GM12878 (cell line): Measurements from ENCODE around the gene POU6F2. TPM values are rescaled to one million over a fixed set of nuclear protein-coding genes. Genes with fewer than 3 reads are reported as not detected.

Experiments
- ATAC-seq: fragments of 200-7000 bp; cut with Tn5 transposase; 3 replicates; pipeline ENCODE4 v1.9.1; 2020; ENCODE audit warnings: mild to moderate bottlenecking, moderate library complexity
- BruUV-seq: library from RNA; stranded (reverse); fragments of 400-500 nt; replicated peaks from 2 replicates; lab custom pipeline; 2021; lab: Mats Ljungman, UMichigan
- CTCF ChIA-PET: fragments of 300-600 bp; sonication (Branson Sonifier 250); formaldehyde crosslinking; extraction: SDS; loops from one replicate; lab custom pipeline; 2021; ENCODE audit warnings: inconsistent platforms; lab: Yijun Ruan, JAX
- POLR2A ChIA-PET: fragments of 350-600 bp; formaldehyde crosslinking; extraction: SDS; loops from one replicate; lab custom pipeline; 2021; ENCODE audit warnings: inconsistent platforms; lab: Charles Lee
- RAD21 ChIA-PET: fragments of 300-600 bp; sonication (Branson Sonifier 250); formaldehyde crosslinking; loops from one replicate; lab custom pipeline; 2023; ENCODE audit warnings: antibody characterized with exemption; ENCODE audit not compliant: unreplicated experiment; lab: Charles Lee
- SMC1A ChIA-PET: fragments of 300-600 bp; sonication (Branson Sonifier 250); formaldehyde crosslinking; loops from one replicate; lab custom pipeline; 2023; ENCODE audit not compliant: unreplicated experiment, uncharacterized antibody; lab: Charles Lee
- DNase-seq: peaks from one replicate; pipeline ENCODE4 v3.0.0-alpha.2; 2011; ENCODE audit warnings: low read depth, low spot score
- FAIRE-seq: peaks from 3 replicates; lab custom pipeline; 2011; peaks lifted over from hg19 to GRCh38; lab: Jason Lieb, UNC
- H2AFZ ChIP-seq: 2 replicates; pipeline ENCODE4 v1.6.0; 2011; ENCODE audit warnings: low read depth, low read length, control low read depth; ENCODE audit not compliant: control insufficient read depth
- H3K27ac ChIP-seq: 2 replicates; pipeline ENCODE4 v1.5.1; 2011; ENCODE audit warnings: control low read depth; ENCODE audit not compliant: control insufficient read depth, insufficient read depth
- H3K27me3 ChIP-seq, 2 experiments: replicated peaks in 1 of 2; 2 replicates each; pipeline versions ENCODE4 v1.6.0 to v1.6.1; 2011; ENCODE audit warnings: low read length in 1 of 2; ENCODE audit not compliant: control insufficient read depth in 2 of 2, insufficient read depth in 2 of 2
- H3K36me3 ChIP-seq, 2 experiments: 2 replicates each; pipeline ENCODE4 v1.5.1; 2011; ENCODE audit warnings: low read length in 1 of 2; ENCODE audit not compliant: control insufficient read depth in 2 of 2, insufficient read depth in 2 of 2
- H3K4me1 ChIP-seq: 2 replicates; pipeline ENCODE4 v1.6.1; 2011; ENCODE audit warnings: mild to moderate bottlenecking, low read length, moderate library complexity, mixed read lengths; ENCODE audit not compliant: control insufficient read depth, insufficient read depth
- H3K4me2 ChIP-seq: 2 replicates; pipeline ENCODE4 v1.6.0; 2011; ENCODE audit warnings: control low read depth; ENCODE audit not compliant: control insufficient read depth, insufficient read depth
- H3K4me3 ChIP-seq: fragments of 200-600 bp; sonication (generic); 2 replicates; pipeline ENCODE4 v1.5.1; 2016
- H3K79me2 ChIP-seq: 2 replicates; pipeline ENCODE4 v1.6.0; 2011; ENCODE audit warnings: low read length; ENCODE audit not compliant: control insufficient read depth, insufficient read depth
- H3K9ac ChIP-seq: 2 replicates; pipeline ENCODE4 v1.8.0; 2011; ENCODE audit warnings: low read length, control low read depth, mixed read lengths; ENCODE audit not compliant: control insufficient read depth, insufficient read depth
- H3K9me3 ChIP-seq: replicated peaks from 3 replicates; pipeline ENCODE4 v1.5.1; 2011; ENCODE audit warnings: mild to moderate bottlenecking, low read length; ENCODE audit not compliant: control insufficient read depth, insufficient read depth
- H4K20me1 ChIP-seq: 2 replicates; pipeline ENCODE4 v1.6.0; 2011; ENCODE audit not compliant: control insufficient read depth, insufficient read depth
- BACH1 ChIP-seq: fragments of 450-650 bp; IDR thresholded peaks from 2 replicates; pipeline ENCODE4 v1.6.1; 2017; ENCODE audit warnings: mild to moderate bottlenecking, borderline replicate concordance
- HDAC2 ChIP-seq: fragments of 200-600 bp; sonication (generic); IDR thresholded peaks from 2 replicates; pipeline ENCODE4 v1.6.1; 2017
- IKZF1 ChIP-seq: fragments of 450-650 bp; conservative IDR thresholded peaks from 2 replicates; pipeline ENCODE4 v1.6.1; 2017; ENCODE audit warnings: antibody characterized with exemption, mild to moderate bottlenecking
- KLF5 ChIP-seq: fragments of 450-650 bp; IDR thresholded peaks from 2 replicates; pipeline ENCODE4 v1.6.1; 2014; ENCODE audit warnings: mild to moderate bottlenecking; ENCODE audit not compliant: partially characterized antibody
- RBBP5 ChIP-seq: fragments of 200-600 bp; sonication (generic); conservative IDR thresholded peaks from 2 replicates; pipeline ENCODE4 v1.6.1; 2016
- YBX1 ChIP-seq: fragments of 450-650 bp; IDR thresholded peaks from 2 replicates; pipeline ENCODE4 v1.6.1; 2016; ENCODE audit warnings: antibody characterized with exemption
- ZBED1 ChIP-seq: IDR thresholded peaks from 2 replicates; pipeline ENCODE4 v1.6.1; 2016; ENCODE audit warnings: borderline replicate concordance
- WGBS: methylation state at CpG from one replicate; pipeline ENCODE4 v1.1.6; 2016; ENCODE audit warnings: low lambda C conversion rate; ENCODE audit not compliant: insufficient replicate concordance, insufficient coverage; ENCODE audit errors: missing lambda C conversion rate; 5-methylcytosine and 5-hydroxymethylcytosine counted together
- in situ Hi-C: fragments of 300-500 bp; cut with MboI; formaldehyde crosslinking; loops from 9 replicates; pipeline ENCODE4 v1.14.3; 2018; ENCODE audit warnings: mixed read lengths
- intact Hi-C: fragments of 100-400 bp; cut with micrococcal nuclease; formaldehyde crosslinking; loops from one replicate; pipeline ENCODE4 v1.14.2; 2022; ENCODE audit not compliant: unreplicated experiment
- polyA plus RNA-seq, 11 experiments: library from polyadenylated mRNA; depleted of rRNA in 4 of 11; unstranded in 6 of 11; stranded (reverse) in 5 of 11; fragments of >200 nt; fragmentation: Nextera tagmentation in 4 of 11; fragmentation: Illumina TruSeq in 1 of 11; extraction: Ambion mirVana in 4 of 11; extraction: Trizol in 1 of 11; gene quantifications; 1 replicate in 1 of 11; 2 replicates in 10 of 11; pipeline versions ENCODE4 v1.2.1 to v1.2.3, GENCODE V29; 2011 to 2016; ENCODE audit warnings: inconsistent platforms in 2 of 11, missing spikeins in 2 of 11, low read depth in 1 of 11
- total RNA-seq, 4 experiments: library from RNA; depleted of rRNA in 3 of 4; stranded (reverse); fragments of >200 nt in 3 of 4; fragmentation: Illumina TruSeq in 1 of 4; extraction: Trizol in 1 of 4; gene quantifications; 2 replicates each; pipeline versions ENCODE4 v1.2.1 to v1.2.3, GENCODE V29; 2013 to 2021
- TF ChIP-seq, protein P1 (sequence below): IDR thresholded peaks from 2 replicates; pipeline ENCODE4 v1.6.1; 2011; ENCODE audit warnings: low read depth, mild to moderate bottlenecking, low read length, moderate library complexity, borderline replicate concordance; ENCODE audit errors: extremely low read depth
- TF ChIP-seq, protein P2 (sequence below): IDR thresholded peaks from 2 replicates; pipeline ENCODE4 v1.6.1; 2012; ENCODE audit warnings: low read depth, low read length, improper control_type of control experiment
- TF ChIP-seq, protein P3 (sequence below): IDR thresholded peaks from 2 replicates; pipeline ENCODE4 v1.6.1; 2012; ENCODE audit warnings: low read depth, low read length, improper control_type of control experiment
- TF ChIP-seq, protein P4 (sequence below): fragments of 450-650 bp; IDR thresholded peaks from 2 replicates; pipeline ENCODE4 v1.6.1; 2017; ENCODE audit warnings: mild to moderate bottlenecking, moderate library complexity

Gene POU6F2
- total and polyA plus RNA-seq, 10 of the 15 experiments (the other 5 are each of a cell fraction or from before 2014, with no cell fraction given) = 0.10 TPM; not detected in 9

DNA sequence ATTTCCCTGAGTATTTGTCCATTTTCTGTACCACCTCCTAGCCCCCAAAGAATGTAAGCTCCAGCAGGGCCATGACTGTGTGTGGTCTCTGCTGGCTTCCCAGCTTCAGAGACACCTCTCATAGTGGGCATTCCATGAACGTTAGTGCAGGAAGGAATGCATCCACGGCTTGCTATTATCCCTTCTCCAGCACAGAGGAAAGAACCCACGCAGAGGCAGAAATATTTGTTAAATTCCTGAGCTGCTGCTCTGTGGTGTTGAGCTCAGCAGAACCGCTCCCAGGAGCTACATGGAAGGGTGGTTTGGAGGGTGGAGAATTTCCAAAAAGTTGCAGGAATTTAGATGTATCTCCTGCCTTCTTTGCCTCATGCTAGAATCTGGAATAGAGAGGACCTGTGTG is 275.2 kb downstream of the POU6F2 start:
- ChIA-PET CTCF (no interaction called here), POLR2A (no interaction called here), SMC1A (interaction anchor here (0.9 to 1.2 kb wide), 2 partner anchors 30 to 203 kb away, joined by 3 to 4 read pairs; no protein-coding TSS in a partner anchor), RAD21 (interaction anchor here (0.7 kb wide), 1 partner anchor 279 kb away, joined by 3 read pairs; no protein-coding TSS in a partner anchor)
- intact Hi-C loops = no loop called here
- no peak overlapping the region for H3K4me2 ChIP-seq
- H3K9me3 ChIP-seq = no peaks in the 10 kb centered on the region
- no peak overlapping the region for H3K4me3 ChIP-seq
- TF ChIP-seq, protein P1, sequence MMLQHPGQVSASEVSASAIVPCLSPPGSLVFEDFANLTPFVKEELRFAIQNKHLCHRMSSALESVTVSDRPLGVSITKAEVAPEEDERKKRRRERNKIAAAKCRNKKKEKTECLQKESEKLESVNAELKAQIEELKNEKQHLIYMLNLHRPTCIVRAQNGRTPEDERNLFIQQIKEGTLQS = no peak
- no peak for TF ChIP-seq BACH1
- no peak for TF ChIP-seq HDAC2
- no peak for TF ChIP-seq YBX1
- TF ChIP-seq KLF5 = no peak
- TF ChIP-seq RBBP5 = no peak
- TF ChIP-seq ZBED1 = no peak
- TF ChIP-seq IKZF1 = no peak
- H4K20me1 ChIP-seq = no peaks in the 10 kb centered on the region
- H3K4me1 ChIP-seq = no peaks in the 10 kb centered on the region
- no peak for DNase-seq
- FAIRE-seq = no peak
- no peak overlapping the region for H2AFZ ChIP-seq
- no peaks in the 10 kb centered on the region for H3K27me3 ChIP-seq
- H3K36me3 ChIP-seq = no peaks in the 10 kb centered on the region
- no peak overlapping the region for H3K27ac ChIP-seq
- in situ Hi-C loops = no loop called here
- H3K79me2 ChIP-seq = no peaks in the 10 kb centered on the region
- 0% methylated on average over 4 of the region's 4 CpGs for WGBS
- ATAC-seq = no peak
- BruUV-seq = no TSS peak
- H3K9ac ChIP-seq = no peak overlapping the region

DNA sequence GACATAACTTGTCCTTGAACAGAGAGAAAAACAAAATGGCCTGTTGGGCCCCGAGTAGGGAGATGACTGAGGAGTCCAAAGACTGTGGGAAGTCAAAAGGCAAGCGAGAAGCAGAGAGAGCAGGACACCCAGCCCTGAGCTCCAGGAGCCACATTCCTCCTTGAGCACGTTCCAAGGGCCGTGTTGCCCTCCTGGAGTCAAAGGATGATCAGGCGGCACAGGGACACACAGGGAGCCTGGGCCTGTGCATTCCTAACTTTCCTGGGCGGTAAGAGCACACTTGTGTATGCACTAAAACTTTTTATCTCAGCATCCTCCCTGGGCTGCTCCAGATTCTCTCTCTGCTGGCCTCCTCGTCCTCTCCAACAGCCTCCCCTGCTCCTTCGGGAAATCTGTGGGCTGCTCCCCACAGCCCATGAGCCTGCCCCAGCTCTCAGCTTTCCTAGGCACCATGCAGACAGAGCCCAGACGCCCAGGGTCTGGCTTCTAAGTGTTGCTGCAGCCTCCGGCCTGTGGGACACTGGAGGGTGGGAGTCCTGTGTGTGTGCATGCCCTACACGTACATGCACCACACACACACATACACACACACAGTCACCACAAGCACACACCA is 281.8 kb downstream of the POU6F2 start:
- H3K79me2 ChIP-seq = no peaks in the 10 kb centered on the region
- DNase-seq (no peak), ATAC-seq (no peak), FAIRE-seq (no peak)
- POLR2A ChIA-PET = no interaction called here
- CTCF ChIA-PET = no interaction called here
- H3K4me2 ChIP-seq = no peak overlapping the region
- H2AFZ ChIP-seq = no peak overlapping the region
- no peak overlapping the region for H3K27ac ChIP-seq
- in situ Hi-C loops (no loop called here), intact Hi-C loops (no loop called here)
- H3K9ac ChIP-seq = no peak overlapping the region
- no peaks in the 10 kb centered on the region for H3K36me3 ChIP-seq
- no peaks in the 10 kb centered on the region for H3K27me3 ChIP-seq
- 32% methylated on average over 11 of the region's 11 CpGs for WGBS
- no peak overlapping the region for H3K4me3 ChIP-seq
- BruUV-seq = no TSS peak
- H3K9me3 ChIP-seq = no peaks in the 10 kb centered on the region
- SMC1A ChIA-PET = interaction anchor here (1.2 kb wide), 1 partner anchor 47 kb away, joined by 3 read pairs; no protein-coding TSS in a partner anchor
- RAD21 ChIA-PET = no interaction called here
- H4K20me1 ChIP-seq = no peaks in the 10 kb centered on the region
- H3K4me1 ChIP-seq = no peaks in the 10 kb centered on the region
- TF ChIP-seq, protein P2, sequence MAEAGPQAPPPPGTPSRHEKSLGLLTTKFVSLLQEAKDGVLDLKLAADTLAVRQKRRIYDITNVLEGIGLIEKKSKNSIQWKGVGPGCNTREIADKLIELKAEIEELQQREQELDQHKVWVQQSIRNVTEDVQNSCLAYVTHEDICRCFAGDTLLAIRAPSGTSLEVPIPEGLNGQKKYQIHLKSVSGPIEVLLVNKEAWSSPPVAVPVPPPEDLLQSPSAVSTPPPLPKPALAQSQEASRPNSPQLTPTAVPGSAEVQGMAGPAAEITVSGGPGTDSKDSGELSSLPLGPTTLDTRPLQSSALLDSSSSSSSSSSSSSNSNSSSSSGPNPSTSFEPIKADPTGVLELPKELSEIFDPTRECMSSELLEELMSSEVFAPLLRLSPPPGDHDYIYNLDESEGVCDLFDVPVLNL = no peak
- TF ChIP-seq, protein P3, sequence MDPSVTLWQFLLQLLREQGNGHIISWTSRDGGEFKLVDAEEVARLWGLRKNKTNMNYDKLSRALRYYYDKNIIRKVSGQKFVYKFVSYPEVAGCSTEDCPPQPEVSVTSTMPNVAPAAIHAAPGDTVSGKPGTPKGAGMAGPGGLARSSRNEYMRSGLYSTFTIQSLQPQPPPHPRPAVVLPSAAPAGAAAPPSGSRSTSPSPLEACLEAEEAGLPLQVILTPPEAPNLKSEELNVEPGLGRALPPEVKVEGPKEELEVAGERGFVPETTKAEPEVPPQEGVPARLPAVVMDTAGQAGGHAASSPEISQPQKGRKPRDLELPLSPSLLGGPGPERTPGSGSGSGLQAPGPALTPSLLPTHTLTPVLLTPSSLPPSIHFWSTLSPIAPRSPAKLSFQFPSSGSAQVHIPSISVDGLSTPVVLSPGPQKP = no peak
- TF ChIP-seq, protein P4, sequence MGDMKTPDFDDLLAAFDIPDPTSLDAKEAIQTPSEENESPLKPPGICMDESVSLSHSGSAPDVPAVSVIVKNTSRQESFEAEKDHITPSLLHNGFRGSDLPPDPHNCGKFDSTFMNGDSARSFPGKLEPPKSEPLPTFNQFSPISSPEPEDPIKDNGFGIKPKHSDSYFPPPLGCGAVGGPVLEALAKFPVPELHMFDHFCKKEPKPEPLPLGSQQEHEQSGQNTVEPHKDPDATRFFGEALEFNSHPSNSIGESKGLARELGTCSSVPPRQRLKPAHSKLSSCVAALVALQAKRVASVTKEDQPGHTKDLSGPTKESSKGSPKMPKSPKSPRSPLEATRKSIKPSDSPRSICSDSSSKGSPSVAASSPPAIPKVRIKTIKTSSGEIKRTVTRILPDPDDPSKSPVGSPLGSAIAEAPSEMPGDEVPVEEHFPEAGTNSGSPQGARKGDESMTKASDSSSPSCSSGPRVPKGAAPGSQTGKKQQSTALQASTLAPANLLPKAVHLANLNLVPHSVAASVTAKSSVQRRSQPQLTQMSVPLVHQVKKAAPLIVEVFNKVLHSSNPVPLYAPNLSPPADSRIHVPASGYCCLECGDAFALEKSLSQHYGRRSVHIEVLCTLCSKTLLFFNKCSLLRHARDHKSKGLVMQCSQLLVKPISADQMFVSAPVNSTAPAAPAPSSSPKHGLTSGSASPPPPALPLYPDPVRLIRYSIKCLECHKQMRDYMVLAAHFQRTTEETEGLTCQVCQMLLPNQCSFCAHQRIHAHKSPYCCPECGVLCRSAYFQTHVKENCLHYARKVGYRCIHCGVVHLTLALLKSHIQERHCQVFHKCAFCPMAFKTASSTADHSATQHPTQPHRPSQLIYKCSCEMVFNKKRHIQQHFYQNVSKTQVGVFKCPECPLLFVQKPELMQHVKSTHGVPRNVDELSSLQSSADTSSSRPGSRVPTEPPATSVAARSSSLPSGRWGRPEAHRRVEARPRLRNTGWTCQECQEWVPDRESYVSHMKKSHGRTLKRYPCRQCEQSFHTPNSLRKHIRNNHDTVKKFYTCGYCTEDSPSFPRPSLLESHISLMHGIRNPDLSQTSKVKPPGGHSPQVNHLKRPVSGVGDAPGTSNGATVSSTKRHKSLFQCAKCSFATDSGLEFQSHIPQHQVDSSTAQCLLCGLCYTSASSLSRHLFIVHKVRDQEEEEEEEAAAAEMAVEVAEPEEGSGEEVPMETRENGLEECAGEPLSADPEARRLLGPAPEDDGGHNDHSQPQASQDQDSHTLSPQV = no peak
- TF ChIP-seq BACH1 = no peak
